Measurements from ENCODE around the gene RNF126.
"Not testable (repeated sequence)": the region's sequence is repeated elsewhere in the genome, so short reads cannot be mapped to it uniquely, and the experiment has no call there.

RNF126 gene

DNA sequence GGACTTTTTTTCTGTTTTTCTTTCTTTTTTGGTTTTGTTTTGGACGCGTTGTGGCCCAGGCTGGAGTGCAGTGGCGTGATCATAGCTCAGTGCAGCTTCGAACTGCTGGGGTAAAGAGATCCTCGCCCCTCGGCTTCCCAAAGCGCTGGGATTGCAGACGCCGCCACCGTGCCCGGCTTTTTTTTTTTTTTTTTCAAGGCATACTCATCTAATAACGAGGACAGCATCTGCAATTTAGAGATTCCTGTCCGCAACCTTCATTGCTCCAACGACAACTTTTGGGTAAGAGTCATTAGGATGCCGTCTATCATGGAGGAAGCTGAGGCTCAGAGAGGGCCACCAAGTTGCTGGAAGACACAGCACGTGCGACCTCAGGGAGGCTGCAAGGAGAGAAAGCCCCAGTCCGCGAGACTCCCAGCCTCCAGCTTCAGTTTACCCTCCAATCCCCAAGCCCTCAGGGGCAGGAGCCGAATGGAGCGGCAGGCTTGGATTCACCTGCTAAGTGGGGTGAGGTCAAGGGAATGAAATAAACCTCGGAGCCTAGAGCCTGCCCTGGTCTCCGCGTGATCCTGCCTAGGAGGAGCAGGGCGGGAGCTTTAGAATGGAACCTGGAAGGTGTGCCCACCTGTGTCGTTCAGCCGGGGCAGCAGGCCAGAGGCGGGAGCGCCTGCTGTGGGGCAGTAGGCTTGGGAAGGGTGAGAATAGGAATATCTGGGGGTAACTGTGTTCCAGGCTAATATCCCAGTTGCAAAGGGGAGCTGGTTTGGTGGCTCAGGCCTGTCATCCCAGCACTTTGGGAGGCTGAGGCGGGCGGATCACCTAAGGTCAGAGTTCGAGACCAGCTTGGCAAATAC lies 29.0 kb downstream of the RNF126 start:
- Histone ChIP-seq H4K20me1 (peaks cover 0 to 49% (median 31%) of the 10 kb centered on the region in 11 experiments; a peak in 15 of 22 replicates), H3K4me1 (peaks cover 44 to 90% (median 83%) of the 10 kb centered on the region in 10 experiments), H3K27ac (peak overlapping the region in 10 of 11 experiments; percentile 17 to 86 (median 70); a peak in 19 of 22 replicates), H3K9ac (peak overlapping the region; percentile 68 to 88 (median 79)), H3K9me3 (replicated peaks in 1 of 11) (no peaks in the 10 kb centered on the region), H3K27me3 (peaks cover 0 to 26% (median 2%) of the 10 kb centered on the region in 11 experiments; a peak in 9 of 22 replicates), H3K4me3 (peak overlapping the region; percentile 70 to 86 (median 81)), H3K4me2 (peak overlapping the region; percentile 88 to 99 (median 91)), H3K36me3 (peaks cover 11 to 31% (median 23%) of the 10 kb centered on the region in 11 experiments)
- no peak for TF ChIP-seq Cebpa-rat (IDR thresholded peaks at IDR 0.05)

- Histone ChIP-seq H3K27ac (peak within 1 kb of the TSS; percentile 61 to 86 (median 76); a peak in 21 of 22 replicates), H3K36me3 (peaks cover 19 to 39% (median 31%) of the 10 kb centered on the region in 11 experiments), H3K4me2 (peak within 1 kb of the TSS; percentile 88 to 99 (median 95)), H3K27me3 (peaks cover 0 to 19% (median 0%) of the 10 kb centered on the region in 11 experiments; a peak in 7 of 22 replicates), H3K9me3 (replicated peaks in 1 of 11) (no peaks in the 10 kb centered on the region), H3K9ac (peak within 1 kb of the TSS; percentile 71 to 88 (median 83)), H4K20me1 (peaks cover 0 to 49% (median 32%) of the 10 kb centered on the region in 11 experiments; a peak in 16 of 22 replicates), H3K4me1 (peaks cover 36 to 89% (median 76%) of the 10 kb centered on the region in 10 experiments), H3K4me3 (peak within 1 kb of the TSS; percentile 70 to 86 (median 81))
- no peak for TF ChIP-seq Cebpa-rat (IDR thresholded peaks at IDR 0.05)
Observed at GRCh38 chr19:633068-633785, 29.8 kb downstream of the RNF126 start, which contains the start of gene POLRMT. Gene POLRMT (minus strand): TSS chr19:633537. CDS start chr19:633512, 25 bp downstream.

DNA sequence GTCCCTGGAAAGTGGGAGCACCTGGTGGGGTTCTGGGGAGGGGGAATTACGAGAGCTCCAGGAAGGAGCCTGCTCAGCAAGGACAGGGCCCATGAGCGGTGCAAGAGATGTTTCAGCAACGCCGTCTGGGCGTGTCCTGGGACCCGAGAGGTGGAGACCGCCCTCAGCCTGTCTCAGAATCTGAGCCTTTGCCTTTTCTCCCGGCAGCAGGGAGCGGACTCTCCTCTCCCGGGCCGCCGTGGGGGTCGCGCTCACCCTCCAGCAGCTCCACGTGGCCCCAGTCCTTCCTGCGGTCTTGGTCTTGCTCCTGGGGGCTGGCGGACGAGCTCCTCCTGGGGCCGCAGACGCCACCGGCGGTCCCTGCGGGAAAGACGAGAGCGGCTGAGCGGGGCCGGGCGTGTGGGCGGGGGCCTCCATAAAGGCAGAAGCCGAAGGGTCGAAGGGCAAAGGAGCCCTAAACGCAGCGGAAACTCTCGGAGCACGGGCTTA lies 30.4 kb downstream of the RNF126 start:
- Histone ChIP-seq H3K4me1 (peaks cover 30 to 84% (median 69%) of the 10 kb centered on the region in 10 experiments), H3K27ac (peak overlapping the region; percentile 61 to 86 (median 76); a peak in 21 of 22 replicates), H4K20me1 (peaks cover 0 to 53% (median 36%) of the 10 kb centered on the region in 11 experiments; a peak in 16 of 22 replicates), H3K4me3 (peak overlapping the region; percentile 70 to 86 (median 81)), H3K4me2 (peak overlapping the region; percentile 80 to 99 (median 95)), H3K9me3 (replicated peaks in 1 of 11) (no peaks in the 10 kb centered on the region), H3K27me3 (peaks cover 0 to 15% (median 0%) of the 10 kb centered on the region in 11 experiments; a peak in 7 of 22 replicates), H3K9ac (peak overlapping the region; percentile 71 to 88 (median 83)), H3K36me3 (peaks cover 25 to 45% (median 37%) of the 10 kb centered on the region in 11 experiments)
- TF ChIP-seq Cebpa-rat (IDR thresholded peaks at IDR 0.05): no peak

DNA sequence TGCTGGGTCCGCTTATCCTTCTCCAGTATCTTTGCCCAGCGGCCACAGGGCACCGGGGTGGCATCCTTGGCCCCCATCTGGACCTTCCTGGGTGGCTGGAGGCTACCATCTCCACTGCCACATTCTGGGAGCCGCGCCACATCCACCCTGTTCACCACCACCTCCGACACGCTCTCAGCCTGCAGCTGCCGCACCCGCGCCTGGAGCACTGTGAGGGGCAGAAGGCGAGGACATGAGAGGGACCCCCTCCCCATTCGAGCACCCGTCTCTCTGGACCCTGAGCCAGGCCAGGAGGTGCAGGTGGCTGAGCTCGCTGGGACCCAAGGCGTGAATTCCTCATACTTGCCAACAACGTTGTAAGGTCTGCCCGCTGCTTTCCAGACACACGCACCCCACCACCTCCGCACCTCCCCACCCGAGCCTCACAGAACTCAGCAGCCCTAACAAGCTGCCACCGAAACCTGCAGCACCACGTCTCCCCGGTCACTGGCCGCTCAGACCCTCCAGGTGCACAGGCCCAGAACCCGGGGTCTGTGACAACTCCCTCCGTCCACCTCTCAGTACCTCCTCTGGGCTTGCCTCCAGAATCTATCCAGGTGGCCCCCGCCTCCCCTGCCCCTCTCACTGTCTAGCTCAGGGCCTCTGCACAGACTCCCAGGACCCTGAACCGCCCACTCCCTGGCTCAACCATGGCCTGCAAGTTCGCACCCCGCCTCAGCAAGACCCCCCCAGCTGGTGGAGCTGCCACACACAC lies 32.9 kb downstream of the RNF126 start:
- no peaks in the 10 kb centered on the region for H3K9me3 ChIP-seq (replicated peaks in 1 of 11)
- no peak overlapping the region for H3K4me3 ChIP-seq
- no peak for TF ChIP-seq Cebpa-rat (IDR thresholded peaks at IDR 0.05)
- peak overlapping the region in 5 of 11 experiments; percentile 5 to 44 (median 26); a peak in 4 of 22 replicates for H3K9ac ChIP-seq
- H3K27me3 ChIP-seq: no peaks in the 10 kb centered on the region
- no peak overlapping the region for H3K27ac ChIP-seq
- H3K36me3 ChIP-seq: peaks cover 28 to 64% (median 49%) of the 10 kb centered on the region in 11 experiments
- peaks cover 20 to 73% (median 57%) of the 10 kb centered on the region in 10 experiments for H3K4me1 ChIP-seq
- H3K4me2 ChIP-seq: peak overlapping the region in 7 of 11 experiments; percentile 5 to 96 (median 23); a peak in 7 of 22 replicates
- peaks cover 2 to 63% (median 47%) of the 10 kb centered on the region in 11 experiments; a peak in 21 of 22 replicates for H4K20me1 ChIP-seq

DNA sequence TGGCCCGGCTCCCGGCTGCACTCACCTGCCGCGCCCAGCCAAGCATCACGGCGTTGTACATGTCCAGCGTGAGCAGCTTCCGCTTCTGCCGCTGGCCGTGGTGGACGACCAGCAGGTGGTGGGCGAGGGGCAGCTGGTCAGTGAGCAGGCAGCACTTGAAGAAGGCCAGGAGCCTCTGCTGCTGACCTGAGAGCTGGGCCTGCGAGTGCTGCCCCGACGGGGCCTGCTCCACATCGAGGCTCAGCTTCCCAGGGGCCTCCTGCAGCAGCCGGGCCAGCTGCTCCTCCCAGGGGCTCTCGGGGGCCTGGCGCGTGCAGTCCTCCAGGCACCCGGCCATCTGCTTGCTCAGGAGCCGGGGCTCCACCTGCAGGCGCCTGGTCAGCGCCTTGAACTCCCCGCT lies 33.5 kb downstream of the RNF126 start:
- H3K4me3 ChIP-seq; H3K9me3 ChIP-seq (replicated peaks in 1 of 11); H3K27ac ChIP-seq; H3K27me3 ChIP-seq: not testable (repeated sequence)
- peaks cover 4 to 69% (median 53%) of the 10 kb centered on the region in 11 experiments; a peak in 21 of 22 replicates for H4K20me1 ChIP-seq
- H3K4me2 ChIP-seq: peak overlapping the region in 5 of 11 experiments; percentile 8 to 96 (median 25); a peak in 7 of 22 replicates
- H3K4me1 ChIP-seq: peaks cover 26 to 73% (median 58%) of the 10 kb centered on the region in 10 experiments
- peak overlapping the region in 1 of 11 experiments; percentile 19; a peak in 1 of 22 replicates for H3K9ac ChIP-seq
- H3K36me3 ChIP-seq: peaks cover 33 to 70% (median 56%) of the 10 kb centered on the region in 11 experiments

- Histone ChIP-seq H3K4me3 (no peak overlapping the region), H4K20me1 (peaks cover 7 to 82% (median 64%) of the 10 kb centered on the region in 11 experiments; a peak in 21 of 22 replicates)
Observed at GRCh38 chr19:628168-628567, 34.8 kb downstream of the RNF126 start.

DNA sequence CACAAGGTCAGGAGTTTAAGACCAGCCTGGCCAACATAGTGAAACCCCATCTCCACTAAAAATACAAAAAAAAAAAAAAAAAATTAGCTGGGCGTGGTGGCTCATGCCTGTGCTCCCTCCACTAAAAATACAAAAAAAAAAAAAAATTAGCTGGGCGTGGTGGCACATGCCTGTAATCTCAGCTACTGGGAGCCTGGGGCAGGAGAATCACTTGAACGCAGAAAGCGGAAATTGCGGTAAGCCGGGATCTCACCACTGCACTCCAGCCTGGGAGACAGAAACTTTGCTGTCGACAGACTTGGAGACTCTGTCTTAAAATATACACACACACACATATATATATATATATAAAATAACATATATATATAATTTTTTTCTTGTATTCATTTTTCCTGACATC lies 36.4 kb downstream of the RNF126 start:
- H3K4me3 ChIP-seq: not testable (repeated sequence)
- Histone ChIP-seq H4K20me1 (peaks cover 7 to 88% (median 67%) of the 10 kb centered on the region in 11 experiments; a peak in 21 of 22 replicates), H3K36me3 (peaks cover 51 to 91% (median 77%) of the 10 kb centered on the region in 11 experiments)

More at GRCh38 chr19:628168-628567, 34.8 kb downstream of the RNF126 start:
- Histone ChIP-seq H3K27me3 (no peaks in the 10 kb centered on the region), H3K9ac (no peak overlapping the region; a peak in 1 of 22 replicates), H3K4me1 (peaks cover 30 to 77% (median 62%) of the 10 kb centered on the region in 10 experiments), H3K4me2 (no peak overlapping the region), H3K27ac (no peak overlapping the region), H3K36me3 (peaks cover 36 to 78% (median 63%) of the 10 kb centered on the region in 11 experiments), H3K9me3 (replicated peaks in 1 of 11) (no peaks in the 10 kb centered on the region)
- TF ChIP-seq Cebpa-rat (IDR thresholded peaks at IDR 0.05): no peak

More for the DNA sequence above, 36.4 kb downstream of the RNF126 start:
- Histone ChIP-seq H3K4me2 (0 out of 22 replicates have a peak overlapping the region, but pooled peaks of 1 of the 11 experiments have one; percentile 86), H3K4me1 (peaks cover 19 to 80% (median 60%) of the 10 kb centered on the region in 10 experiments)
- H3K9me3 ChIP-seq (replicated peaks in 1 of 11); H3K27me3 ChIP-seq; H3K27ac ChIP-seq; H3K9ac ChIP-seq: not testable (repeated sequence)
